C4-2B (cell line): ENCODE measurements around the gene STK11.
"Not testable (repeated sequence)": the region's sequence is repeated elsewhere in the genome, so short reads cannot be mapped to it uniquely, and the experiment has no call there.

Experiments
- H3K27ac ChIP-seq: fragments of 450-650 bp; 2 replicates; pipeline ENCODE4 v1.5.1; 2017
- ZFX ChIP-seq: fragments of 450-650 bp; IDR thresholded peaks from 2 replicates; pipeline ENCODE4 v1.6.1; 2017
- TF ChIP-seq, protein P1 (sequence below): fragments of 450-650 bp; conservative IDR thresholded peaks from 2 replicates; pipeline ENCODE4 v1.5.1; 2017; ENCODE audit warnings: mild to moderate bottlenecking

The STK11 gene

DNA sequence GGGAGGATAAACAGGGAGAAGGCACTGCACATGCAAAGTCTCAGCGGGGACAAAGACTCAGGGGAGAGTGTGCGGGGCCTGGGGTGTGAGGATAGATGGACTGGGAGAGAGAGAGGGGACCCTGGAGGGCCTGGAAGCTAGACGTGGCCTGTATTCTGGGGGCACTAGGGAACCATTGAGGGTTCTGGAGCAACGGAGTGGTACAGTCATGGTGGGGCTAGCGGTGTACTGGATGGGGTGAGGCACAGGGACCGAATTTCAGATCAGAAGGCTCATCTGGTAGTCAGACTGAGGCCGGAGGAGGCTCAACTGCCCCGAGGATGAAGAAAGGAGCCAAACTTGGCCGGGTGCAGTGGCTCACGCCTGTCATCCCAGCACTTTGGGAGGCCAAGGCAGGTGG, 23.5 kb upstream of the STK11 start:
- TF ChIP-seq ZFX = no peak
- TF ChIP-seq, protein P1, sequence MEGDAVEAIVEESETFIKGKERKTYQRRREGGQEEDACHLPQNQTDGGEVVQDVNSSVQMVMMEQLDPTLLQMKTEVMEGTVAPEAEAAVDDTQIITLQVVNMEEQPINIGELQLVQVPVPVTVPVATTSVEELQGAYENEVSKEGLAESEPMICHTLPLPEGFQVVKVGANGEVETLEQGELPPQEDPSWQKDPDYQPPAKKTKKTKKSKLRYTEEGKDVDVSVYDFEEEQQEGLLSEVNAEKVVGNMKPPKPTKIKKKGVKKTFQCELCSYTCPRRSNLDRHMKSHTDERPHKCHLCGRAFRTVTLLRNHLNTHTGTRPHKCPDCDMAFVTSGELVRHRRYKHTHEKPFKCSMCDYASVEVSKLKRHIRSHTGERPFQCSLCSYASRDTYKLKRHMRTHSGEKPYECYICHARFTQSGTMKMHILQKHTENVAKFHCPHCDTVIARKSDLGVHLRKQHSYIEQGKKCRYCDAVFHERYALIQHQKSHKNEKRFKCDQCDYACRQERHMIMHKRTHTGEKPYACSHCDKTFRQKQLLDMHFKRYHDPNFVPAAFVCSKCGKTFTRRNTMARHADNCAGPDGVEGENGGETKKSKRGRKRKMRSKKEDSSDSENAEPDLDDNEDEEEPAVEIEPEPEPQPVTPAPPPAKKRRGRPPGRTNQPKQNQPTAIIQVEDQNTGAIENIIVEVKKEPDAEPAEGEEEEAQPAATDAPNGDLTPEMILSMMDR = no peak
- H3K27ac ChIP-seq = peak overlapping the region; percentile 83

DNA sequence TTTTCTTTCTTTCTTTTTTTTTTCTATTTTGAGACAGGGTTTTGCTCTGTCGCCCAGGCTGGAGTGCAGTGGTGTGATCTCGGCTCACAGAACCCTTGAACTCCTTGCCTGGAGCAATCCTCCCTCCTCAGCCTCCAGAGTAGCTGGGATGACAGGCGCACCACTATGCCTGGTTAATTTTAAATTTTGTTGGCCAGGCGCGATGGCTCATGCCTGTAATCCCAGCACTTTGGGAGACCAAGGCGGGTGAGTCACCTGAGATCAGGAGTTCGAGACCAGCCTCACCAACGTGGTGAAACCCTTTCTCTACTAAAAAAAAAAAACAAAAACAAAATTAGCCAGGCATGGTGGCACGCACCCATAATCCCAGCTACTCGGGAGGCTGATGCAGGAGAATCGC, 22.9 kb upstream of the STK11 start:
- TF ChIP-seq ZFX = no peak
- TF ChIP-seq, protein P1 = no peak
- H3K27ac ChIP-seq = peak overlapping the region; percentile 83; the same call in 1 of the 2 replicates

DNA sequence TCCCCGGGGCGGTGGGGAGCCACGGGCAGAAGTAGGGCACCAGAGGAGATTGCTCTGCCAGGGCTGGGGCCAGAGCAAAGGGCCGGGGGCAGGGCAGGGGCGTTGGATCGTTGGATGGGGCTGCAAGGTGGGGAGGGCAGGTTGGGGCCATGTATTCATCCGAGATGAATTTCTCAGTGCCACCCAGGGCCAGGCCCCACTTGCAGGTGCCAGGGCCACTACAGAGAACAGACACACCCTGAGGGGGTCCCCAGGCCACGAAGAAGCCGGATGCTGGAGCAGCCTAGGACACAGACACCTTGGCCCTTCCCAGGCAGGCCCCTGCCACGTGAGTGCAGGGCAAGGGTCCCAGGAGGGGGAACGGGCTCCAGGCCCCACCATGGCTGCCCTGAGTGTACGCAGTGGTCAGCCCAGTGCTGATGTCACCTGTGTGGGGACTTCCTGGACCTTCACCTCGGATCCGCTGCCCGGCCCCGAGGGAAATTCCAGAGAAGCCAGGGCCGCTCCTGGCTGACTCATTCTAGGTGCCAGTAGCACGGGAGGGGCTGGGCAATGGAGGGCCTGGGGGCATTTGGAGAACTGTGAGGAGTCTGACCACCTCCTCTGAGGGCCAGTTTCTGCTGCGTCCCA, 21.9 kb upstream of the STK11 start:
- no peak overlapping the region for H3K27ac ChIP-seq
- TF ChIP-seq, protein P1 = no peak
- TF ChIP-seq ZFX = no peak

DNA sequence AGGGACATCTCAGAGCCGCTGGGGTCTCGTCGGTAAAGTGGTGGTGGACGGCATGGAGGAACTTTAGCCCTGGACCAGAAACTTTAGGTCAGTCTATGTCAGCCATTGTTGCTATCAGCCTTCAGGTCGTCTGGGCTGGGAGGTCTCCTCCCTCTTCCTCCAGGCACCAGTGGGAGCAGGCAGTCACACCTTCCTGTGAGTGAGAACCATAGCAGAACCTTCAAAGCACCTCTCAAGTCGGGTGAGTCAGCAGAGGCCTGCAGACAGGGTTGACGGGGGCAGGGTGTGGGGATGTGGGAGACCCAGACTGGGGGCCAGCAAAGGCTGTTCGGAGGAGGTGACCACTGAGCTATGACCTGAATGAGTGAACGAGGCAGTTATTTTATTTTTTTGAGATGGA, 16.2 kb upstream of the STK11 start:
- no peak overlapping the region for H3K27ac ChIP-seq
- no peak for TF ChIP-seq ZFX
- TF ChIP-seq, protein P1 = no peak

DNA sequence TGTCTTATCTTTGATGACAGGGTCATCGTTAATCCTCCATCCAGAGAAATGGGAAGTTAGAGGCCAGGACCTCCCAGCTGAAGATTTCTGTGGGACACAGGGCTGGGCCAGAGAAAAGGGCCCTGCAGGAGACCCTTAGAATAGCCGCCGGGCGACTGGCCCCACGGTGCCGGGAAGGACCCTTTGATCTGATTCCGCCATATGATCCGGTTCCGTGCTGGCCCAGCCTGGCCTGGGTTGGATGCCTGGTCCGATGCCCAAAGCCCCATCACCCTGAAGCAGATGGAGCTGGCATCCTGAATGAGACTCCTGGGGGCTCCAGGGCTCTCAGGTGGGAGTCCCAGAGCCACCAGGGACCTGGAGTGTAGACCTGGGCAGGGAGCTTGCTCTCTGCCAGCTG, 6.0 kb upstream of the STK11 start:
- no peak for TF ChIP-seq ZFX
- TF ChIP-seq, protein P1 = no peak
- no peak overlapping the region for H3K27ac ChIP-seq

DNA sequence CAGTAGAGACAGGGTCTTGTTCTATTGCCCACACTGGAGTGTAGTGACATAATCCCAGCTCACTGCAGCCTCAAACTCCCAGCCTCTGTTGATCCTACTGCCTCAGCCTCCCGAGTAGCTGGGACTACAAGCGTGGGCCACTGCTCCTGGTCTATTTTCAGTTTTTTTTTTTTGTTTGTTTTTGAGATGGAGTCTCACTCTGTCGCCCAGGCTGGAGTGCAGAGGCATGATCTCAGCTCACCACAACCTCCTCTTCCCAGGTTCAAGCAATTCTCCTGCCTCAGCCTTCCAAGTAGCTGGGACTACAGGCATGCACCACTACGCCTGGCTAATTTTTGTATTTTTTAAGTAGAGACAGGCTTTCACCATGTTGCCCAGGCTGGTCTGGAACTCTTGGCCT, 5.0 kb upstream of the STK11 start:
- not testable (repeated sequence) for H3K27ac ChIP-seq

DNA sequence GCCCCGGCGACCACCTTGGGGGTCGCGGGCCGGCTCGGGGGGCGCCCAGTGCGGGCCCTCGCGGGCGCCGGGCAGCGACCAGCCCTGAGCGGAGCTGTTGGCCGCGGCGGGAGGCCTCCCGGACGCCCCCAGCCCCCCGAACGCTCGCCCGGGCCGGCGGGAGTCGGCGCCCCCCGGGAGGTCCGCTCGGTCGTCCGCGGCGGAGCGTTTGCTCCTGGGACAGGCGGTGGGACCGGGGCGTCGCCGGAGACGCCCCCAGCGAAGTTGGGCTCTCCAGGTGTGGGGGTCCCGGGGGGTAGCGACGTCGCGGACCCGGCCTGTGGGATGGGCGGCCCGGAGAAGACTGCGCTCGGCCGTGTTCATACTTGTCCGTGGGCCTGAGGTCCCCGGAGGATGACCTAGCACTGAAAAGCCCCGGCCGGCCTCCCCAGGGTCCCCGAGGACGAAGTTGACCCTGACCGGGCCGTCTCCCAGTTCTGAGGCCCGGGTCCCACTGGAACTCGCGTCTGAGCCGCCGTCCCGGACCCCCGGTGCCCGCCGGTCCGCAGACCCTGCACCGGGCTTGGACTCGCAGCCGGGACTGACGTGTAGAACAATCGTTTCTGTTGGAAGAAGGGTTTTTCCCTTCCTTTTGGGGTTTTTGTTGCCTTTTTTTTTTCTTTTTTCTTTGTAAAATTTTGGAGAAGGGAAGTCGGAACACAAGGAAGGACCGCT, 729 bp downstream of the STK11 start:
- TF ChIP-seq, protein P1 = no peak
- peak; percentile 43; the same call in 1 of the 2 replicates for TF ChIP-seq ZFX
- peak overlapping the region; percentile 70 for H3K27ac ChIP-seq
